GM21619 (cell line): Measurements from ENCODE around the gene BDH1.
"Not testable (repeated sequence)": the region's sequence is repeated elsewhere in the genome, so short reads cannot be mapped to it uniquely, and the experiment has no call there.

ENCODE experiments used
- ATAC-seq: cut with Tn5 transposase; IDR thresholded peaks from one replicate; pipeline ENCODE4 v1.9.1; 2021; ENCODE audit not compliant: unreplicated experiment

BDH1 gene

DNA sequence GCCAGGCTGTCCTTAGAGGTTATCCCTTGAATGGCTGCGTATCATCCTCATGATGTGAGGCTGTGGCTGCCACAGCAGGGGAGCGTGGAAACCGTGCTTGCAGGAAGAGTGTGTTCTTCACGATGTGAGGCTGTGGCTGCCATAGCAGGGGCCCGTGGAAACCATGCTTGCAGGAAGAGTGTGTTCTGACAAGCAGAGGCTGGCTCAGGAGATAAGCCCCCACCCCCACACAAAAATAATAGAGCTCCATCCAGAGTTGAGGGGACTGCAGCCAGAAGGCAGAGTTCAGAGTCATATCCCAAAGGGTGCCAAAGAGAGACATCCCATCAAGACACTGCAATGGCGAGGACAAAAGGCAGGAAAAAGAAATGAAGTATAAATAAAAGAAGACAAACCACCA is 22.6 kb upstream of the BDH1 start:
- ATAC-seq = no peak

DNA sequence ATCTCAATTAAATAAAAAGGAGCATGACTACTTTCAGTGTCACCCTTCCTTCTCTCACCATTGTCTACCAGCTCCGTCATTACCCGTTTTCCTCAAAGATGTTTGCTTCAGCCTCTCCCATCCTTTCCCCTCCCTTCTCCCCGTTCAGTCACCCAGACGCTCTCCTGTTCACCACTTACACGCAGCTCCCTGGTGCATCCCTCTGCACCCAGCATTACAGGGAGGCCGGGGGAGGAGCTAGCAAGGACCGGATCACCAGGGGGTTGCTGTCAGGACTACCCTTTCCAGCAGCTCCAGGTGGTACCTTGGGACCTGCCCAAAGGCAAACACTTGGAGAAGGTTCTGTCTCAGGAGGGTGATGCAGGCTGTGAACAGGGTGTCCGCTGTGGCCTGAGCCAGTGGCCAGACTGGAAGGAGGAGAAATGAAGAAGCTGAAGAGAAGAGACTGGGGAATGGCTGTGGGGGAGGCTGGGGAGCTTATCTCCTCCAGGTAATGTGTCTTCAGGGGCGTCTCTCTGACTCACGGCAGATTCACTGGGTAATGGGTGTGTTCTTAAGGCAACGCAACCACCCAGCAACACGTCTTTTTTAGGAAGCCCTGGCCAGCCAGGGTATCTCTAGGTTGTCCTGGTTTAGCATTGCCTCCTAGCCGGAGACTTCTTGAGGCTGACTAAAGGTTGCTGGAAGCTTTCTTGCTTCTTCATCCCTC is 21.8 kb upstream of the BDH1 start:
- ATAC-seq = no peak

DNA sequence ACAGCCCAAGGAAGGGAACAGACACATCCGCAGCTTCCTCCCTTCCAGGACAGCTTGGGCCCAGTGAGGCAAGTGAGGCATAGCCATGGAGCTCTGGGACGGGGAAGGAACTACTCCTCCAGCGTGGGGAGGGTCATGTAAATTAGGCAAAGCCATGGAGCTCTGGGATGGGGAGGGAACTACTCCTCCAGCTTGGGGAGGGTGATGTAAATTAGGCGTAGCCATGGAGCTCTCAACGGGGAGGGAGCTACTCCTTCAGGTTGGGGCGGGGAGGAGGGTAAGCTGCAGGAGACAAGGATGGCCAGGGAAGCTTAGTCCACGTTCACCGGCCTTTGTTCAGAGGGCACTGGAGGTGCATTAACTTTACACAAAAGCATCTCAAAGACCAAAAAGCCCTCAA is 21.1 kb upstream of the BDH1 start:
- no peak for ATAC-seq

DNA sequence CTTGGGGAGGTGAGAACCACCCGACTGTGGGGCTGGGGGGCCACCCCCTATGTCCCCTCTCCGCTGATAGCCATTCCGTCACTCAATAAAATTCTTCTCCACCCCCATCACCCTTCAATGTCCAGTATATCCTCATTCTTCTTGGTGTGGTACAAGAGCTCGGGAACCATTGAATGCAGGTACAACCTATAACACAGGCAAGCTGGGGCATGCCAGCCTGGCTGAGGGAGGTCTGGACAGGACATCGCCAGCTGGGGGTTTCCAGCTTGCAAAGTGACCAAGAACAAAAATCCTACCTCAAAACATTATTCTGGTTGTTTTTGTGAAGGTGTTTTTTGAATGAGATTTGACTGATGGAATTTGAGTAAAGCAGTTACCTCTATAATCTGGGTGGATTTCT is 19.6 kb upstream of the BDH1 start:
- no peak for ATAC-seq

DNA sequence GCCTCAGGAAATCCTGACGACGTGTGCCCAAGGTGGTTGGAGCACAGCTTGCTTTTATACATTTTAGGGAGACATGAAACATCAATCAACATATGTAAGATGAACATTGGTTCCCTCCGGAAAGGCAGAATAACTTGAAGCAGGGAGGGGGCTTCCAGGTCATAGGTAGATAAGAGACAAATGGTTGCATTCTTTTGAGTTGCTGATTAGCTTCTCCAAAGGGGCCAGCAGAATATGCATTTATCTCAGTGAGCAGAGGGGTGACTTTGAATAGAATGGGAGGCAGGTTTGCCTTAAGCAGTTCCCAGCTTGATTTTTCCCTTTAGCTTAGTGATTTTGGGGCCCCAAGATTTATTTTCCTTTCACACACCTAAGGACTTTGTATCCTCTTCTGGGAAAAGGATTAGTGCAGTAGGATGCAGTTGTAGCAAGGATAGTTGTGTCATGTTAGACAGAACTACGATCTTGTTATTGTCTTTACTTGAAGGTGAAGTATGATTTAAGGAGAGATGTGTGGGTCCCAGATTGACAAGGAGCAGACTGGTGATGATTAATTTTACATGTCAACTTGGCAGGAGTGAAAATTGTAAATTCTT is 18.7 kb upstream of the BDH1 start:
- ATAC-seq = not testable (repeated sequence)

DNA sequence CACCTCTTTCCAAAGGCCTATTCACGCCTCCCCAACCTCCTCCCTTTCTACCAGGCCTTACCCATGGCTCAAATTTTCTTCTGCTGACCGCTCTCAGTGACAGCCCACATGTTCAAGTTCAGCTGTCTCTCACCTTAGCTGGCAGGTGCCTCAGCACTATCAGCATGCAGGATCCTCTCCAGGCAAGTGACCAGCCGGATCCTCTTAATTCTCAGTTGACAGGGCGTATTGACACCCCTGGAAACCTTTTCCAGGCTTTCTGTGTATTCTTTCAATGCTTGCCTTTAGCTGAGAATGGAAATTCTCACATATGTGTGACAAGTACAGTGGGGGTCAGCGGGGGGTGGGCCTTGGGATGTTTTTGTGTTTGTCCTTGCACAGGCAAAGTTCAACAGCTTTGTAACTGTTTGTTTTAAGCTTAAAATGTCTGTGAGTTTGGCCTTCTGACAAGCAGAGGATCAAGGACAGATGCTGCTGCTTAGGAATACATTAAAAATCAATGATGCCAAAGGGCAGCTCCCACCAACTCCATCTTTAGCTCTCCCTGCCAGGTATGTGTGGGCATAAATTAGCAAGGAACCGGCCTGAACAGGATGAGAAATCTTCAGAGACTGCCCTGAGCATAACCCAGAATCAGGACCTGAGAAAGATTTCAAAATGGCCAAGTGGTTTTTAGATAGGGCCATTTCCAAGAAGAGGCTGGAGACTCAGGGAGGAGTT is 17.4 kb upstream of the BDH1 start:
- ATAC-seq = no peak

DNA sequence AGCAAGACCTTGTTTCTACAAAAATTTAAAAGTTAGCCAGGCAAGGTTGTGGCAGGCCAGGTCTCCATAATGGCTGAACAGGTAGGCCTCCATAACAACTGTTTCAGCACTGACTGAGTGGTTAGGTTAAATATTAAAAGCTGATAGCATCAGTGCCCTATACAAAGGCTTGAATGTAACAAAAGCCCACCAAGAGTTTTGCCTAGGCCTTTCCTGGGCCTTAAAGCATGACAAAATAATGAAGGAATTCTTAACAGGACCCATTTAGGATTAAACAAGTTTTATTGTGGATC is 16.1 kb upstream of the BDH1 start:
- ATAC-seq = not testable (repeated sequence)

DNA sequence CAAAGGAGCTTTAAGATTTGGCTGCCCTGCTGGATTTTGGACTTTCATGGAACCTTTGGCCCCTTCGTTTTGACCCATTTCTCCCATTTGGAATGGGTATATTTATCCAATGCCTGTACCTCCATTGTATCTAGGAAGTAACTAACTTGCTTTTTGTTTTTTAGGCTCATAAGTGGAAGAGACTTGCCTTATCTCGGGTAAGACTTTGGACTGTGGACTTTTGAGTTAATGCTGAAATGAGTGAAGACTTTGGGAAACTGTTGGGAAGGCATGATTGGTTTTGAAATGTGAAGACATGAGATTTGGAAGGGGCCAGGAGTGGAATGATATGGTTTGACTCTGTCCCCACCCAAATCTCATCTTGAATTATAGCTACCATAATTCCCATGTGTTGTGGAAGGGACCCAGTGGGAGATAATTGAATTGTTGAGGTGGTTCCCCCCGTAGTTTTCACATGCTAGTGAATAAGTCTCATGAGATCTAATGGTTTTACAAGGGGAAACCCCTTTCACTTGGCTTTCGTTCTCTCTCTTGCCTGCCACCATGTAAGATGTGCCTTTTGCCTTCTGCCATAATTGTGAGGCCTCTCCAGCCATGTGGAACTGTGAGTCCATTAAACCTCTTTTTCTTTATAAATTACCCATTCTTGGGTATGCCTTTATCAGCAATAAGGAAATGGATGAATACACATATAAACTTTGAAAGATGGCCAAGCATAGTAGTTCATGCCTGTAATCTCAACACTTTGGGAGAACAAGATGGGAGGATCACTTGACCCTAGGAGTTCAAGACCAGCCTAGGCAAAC is 15.5 kb upstream of the BDH1 start:
- ATAC-seq = not testable (repeated sequence)

DNA sequence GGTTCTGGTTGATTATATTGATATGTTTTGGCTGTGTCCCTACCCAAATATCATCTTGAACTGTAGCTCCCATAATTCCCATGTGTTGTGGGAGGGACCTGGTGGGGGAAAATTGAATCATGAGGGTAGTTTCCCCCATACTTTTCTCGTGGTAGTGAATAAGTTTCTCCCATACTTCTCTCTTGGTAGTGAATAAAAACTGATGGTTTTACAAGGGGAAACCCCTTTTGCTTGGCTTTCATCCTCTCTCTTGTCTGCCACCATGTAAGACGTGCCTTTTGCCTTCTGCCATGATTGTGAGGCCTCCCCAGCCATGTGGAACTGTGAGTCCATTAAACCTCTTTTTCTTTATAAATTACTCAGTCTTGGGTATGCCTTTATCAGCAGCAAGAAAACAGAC is 13.7 kb upstream of the BDH1 start:
- not testable (repeated sequence) for ATAC-seq

DNA sequence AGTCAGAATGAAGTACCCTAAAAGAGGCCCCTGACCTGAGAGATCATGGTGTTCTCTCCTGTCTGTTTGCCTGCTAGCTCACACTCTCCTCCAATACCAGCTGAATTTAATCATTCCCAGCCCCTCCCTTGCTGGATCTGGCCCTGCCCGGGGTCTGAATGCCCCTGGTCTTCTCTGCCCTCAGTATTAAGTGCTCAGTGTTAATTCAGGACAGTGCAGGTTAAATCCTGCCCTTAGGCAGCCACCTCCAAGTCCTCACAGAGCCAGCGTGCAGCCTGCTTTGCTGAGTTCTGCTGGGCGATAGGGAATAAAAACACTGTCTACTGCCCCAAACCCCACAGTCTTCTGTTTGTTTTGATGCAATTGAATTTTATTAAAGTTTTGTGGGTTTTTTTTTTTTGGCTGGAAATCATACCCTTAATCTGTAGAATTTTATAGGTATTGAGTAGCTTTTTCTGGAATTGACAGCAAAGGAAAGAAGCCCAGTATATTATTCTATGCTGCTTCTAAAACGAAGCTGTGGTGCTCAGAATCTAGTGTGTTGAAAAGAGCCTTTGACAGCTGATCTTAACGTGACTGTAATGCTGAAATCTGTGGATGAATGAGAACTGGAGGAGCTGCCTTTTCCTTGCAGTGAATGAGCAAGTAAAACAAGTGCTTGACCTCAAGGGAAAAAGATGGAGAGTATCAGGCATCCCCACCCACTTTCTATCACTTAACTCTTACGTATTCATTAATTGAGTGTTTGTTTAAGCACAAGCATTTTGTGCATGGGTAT is 12.3 kb upstream of the BDH1 start:
- ATAC-seq = no peak

DNA sequence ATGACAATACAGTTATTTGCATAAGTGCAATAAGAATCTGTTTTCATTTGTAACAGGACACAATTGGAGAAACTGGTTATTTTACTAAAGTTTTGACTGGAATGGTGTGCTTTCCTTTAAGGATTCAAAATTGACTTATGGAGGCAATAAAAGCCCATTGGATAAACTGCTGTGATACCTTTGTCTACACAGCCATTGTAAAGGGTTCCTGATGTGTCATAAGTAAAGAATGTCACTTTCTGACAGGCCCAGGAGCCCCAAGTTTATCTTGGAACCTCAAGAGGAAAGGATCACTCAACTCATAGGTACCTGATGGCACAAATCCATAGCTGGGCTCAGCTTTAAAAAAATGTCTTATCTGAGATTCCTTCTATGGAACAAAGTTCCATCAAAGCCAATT is 10.4 kb upstream of the BDH1 start:
- ATAC-seq = not testable (repeated sequence)

DNA sequence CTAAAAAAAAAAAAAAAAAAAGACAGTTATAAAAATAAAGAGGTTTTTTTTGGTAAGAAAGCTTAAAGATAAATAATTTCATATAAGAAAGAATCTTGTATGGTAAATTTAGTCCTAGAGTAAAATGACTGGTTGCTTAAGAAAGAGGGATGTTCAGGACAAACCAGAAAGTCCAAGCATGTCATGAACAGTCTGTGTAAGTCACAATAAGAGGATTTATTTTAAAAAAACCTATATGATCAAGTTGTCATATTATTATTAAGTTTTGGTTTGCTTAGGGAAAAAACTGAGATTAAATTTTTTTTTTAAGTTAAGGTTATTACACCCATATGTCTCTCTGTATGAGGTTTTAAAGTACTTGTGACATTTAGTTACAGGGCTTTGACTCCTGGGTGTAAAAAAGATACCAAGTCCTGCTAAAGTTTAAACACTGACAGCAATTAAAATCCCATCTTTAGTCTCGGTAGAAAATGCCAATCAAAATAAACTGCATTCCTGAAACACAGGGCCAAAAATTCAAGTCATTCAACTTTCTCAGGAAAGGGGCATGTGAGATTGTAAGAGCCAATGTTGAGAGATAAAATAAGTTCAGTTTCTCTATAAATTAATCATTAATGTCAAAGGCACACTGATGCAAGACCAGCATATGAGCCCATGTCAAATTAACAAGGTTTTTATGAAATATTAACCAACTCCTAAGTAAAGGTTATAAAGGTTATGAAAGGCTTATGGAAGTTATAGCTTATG is 8.5 kb upstream of the BDH1 start:
- no peak for ATAC-seq

DNA sequence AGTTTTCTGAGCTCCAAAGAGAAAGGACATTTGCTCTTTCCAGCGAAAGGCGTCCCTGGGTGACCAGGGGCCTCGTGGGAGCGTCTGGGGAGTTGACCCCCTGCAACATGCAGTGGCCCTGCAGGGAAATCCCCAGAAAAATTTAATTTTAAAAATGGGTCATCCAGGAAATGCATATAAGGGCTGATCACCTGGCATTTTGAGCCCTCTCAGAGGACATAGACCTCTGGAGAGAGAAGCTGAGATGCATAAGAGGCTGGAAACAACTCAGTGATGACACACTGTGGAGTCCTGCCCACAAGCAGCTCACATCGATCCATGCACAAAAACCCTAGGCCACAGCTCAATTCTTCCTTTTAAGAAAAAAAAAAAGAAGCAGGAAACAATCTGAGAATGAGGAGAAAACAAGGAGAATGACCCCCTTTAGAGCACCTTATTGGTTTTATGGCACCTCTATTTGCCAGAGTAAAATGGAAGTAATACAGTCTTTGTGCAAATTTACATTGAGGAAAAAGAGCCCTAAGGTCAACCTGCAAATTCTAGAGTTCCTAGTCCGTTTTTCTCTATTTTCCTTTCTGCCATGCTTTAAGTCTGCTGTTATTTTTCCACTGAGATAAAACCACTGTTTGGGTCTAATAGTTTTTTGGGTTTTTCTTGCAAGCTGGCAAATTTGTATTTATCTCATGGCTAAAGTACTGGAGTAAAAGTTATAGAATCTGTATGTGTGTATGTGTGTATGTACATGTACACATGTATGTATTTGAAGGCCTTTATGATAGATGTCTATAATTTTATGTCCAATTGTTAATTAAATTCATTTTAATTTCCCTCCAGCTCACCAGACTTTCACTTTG is 6.9 kb upstream of the BDH1 start:
- no peak for ATAC-seq

DNA sequence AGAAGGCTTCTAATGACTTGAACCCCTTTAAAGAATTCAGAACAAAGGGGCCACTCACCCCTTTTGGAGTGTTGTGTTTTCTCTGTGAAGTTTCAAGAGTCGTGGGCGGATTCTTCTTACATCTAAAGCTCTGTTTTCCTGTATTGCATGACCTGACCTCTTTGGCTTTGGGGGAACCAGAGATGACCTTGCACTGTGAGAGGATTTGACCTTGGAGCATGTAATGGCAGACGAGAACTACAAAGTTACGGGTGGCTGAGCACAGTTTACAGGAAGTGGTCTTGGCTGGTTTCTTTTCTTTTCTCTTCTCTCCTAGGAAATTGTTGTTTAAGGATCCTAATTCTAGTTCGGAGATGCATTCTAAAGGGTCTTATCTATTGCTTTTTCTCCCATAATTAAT is 6.2 kb upstream of the BDH1 start:
- ATAC-seq = no peak

DNA sequence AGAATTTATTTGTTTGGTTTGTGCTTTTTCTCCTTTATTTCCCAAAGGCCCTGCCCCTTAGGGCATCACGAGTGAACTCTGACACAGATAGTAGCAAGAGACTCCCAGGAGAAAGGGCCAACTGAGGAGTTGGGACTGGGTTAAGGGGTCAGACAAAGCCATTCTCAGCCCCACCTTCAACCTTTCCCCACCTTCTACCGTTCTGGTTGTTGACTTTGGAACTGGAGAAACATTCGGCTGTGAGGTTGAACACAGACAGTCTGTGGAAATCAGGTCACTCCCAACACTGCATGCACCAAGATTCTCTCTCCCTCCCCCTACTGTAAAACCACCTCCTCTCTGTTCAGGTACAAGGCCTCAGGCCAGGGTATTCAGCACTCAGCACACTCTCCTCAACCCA is 3.9 kb upstream of the BDH1 start:
- no peak for ATAC-seq

DNA sequence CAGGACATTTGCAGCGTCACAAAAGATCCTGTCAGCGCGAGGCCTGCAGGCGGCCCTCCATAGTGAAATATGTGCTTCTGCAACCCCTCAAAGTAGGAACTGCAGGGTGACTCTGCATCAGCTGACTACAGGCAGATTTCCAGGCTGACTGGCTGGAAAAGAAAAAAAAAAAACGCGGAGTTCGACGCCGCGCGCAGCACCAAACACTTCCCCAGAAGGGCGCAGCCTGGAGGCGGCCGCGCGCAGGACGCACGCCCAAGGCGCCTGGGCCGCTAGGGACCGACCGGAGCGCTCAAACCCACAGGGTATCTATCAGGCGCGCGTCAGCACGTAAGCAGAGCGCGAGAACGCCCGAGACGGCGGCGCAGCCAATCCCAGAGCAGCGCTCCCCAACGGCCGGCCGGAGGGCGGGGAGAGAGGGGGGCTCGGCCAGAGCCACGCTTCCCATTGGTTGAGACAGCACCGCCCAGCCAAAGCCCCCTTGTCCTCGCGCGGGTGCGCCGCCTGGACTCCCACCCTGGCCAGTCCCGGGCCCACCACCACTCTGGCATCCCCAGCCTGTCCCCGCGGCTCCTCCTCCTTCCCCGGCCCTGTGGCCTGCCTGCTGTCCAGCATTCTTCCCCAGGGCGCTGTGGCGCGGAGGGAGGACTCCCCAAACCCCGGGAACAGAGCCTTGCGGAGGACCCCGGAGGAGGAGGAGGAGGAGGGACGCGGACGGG is 1.0 kb downstream of the BDH1 start:
- peak; percentile 95 for ATAC-seq

DNA sequence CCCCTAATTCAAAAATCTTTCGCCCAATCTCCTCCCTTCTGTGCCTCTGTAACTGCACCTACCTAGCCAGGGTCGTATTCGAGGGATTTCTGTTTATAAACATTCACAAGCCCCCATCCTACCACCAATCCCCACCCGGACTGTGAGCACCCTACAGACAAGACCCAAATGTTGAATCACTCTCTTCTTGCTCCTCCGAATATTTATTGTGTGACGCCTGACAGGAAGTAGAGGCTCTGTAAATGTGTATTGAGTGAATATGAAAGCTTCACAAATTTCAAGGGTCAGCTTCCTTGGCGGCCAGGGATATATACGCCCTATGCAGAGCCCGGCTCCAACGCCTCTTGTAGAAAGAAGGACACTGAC is 1.6 kb downstream of the BDH1 start:
- peak; percentile 1 for ATAC-seq

DNA sequence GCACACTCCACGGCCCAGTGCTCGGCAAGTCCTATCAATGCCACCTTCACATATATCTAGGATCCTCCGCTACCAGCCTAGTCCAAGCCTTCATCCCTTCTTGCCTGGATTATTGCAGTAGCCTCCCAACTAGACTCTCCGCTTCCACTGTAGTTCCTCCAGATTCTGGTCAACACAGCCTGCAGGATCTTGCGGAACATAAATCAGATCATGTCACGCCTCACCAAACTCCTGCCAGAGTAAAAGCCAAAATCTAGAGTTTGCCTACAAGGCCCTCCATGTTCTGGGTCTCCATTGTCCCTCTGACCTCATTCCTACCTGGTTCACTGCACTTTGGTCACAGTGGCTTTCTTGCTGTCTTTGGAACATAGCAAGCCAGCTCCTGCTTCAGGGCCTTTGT is 3.6 kb downstream of the BDH1 start:
- ATAC-seq = no peak

DNA sequence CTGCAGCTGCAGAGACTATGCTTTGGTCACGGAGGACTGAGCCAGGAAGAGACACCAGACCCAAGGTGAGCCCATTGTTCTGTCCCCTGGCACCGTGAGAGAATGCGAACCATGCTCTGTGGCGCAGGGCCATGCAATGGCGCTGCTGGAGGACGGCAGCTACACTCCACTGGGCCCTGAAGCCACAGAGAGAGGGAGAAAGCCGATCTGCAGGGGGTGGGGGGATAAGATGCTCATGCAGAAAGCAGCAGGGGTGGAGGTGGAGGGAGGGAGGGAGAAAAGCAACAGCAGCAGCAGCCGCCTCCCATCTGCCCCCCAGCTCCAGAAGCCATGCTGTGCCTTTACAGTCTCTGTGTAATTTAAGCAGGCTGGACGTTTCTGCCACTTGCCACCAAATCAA is 5.3 kb downstream of the BDH1 start:
- no peak for ATAC-seq
